ENCODE measurements around the gene PRKD3.

Gene PRKD3

DNA sequence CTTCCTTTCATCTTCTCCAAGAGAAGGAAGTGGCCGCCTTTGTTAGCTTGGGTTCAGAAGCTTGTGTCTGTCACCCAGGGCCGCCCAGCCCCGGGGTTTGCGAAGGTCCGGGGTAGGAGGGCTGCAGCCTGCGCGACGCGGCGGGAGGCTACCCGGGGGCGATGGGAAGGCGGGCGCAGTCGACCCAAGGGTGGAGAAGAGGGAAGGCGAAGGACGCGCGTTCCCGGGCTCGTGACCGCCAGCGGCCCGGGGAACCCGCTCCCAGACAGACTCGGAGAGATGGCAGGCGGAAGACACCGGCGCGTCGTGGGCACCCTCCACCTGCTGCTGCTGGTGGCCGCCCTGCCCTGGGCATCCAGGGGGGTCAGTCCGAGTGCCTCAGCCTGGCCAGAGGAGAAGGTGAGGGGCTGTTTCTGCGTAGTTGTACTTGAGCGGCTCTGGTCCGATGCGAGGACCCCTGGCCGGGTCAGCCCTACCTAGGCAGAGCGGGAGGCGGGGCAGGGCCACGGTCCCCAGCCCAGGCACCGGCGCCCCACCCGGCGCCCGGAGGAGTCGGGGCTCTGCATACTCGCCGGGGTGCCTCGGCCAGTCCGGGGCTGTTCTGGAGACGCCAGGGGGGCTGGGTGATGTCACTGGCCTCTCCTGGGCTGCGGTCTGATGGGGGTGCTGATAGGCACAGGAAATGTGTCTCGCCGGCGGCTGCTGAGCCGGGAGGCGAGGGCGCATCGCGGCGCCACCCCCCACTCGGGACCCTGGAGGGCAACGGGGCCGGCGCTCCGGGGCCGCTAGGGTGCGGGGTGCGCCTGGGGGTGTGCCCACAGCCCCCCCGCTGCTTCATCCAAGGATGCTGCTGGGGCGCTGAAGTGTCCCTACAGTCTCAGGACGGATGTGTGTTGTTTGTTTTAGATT is 20.1 kb upstream of the PRKD3 start, which contains the start of gene QPCT:
TSS of gene QPCT (plus strand) at position 178 of the 909 bp plus-strand sequence. CDS start at position 280, 102 bp downstream.
- Histone ChIP-seq H3K9me3 (ENCODE audit: insufficient read depth, low read length) (no peaks in the 10 kb centered on the region), H3K9ac (ENCODE audit: low read length) (peak within 1 kb of the TSS; percentile 59), H3K9me2 (replicated peaks; ENCODE audit: insufficient read depth, low read length) (no peaks in the 10 kb centered on the region), H3K27me3 (ENCODE audit: low read length) (no peaks in the 10 kb centered on the region), H3K79me2 (ENCODE audit: insufficient read depth, low read length) (no peaks in the 10 kb centered on the region), H3K27ac (ENCODE audit: low read depth, low read length) (no peak within 1 kb of the TSS), H3K4me3 (ENCODE audit: insufficient read depth, low read length, poor library complexity, severe bottlenecking) (peak within 1 kb of the TSS; percentile 54), H4K20me1 (ENCODE audit: low read depth, low read length) (no peaks in the 10 kb centered on the region), H3F3A (ENCODE audit: insufficient read depth) (peaks cover 15% of the 10 kb centered on the region; the same call in 1 of the 2 replicates), H3K4me2 (ENCODE audit: low read depth, low read length, poor library complexity, severe bottlenecking) (peak within 1 kb of the TSS; percentile 91), H3K36me3 (ENCODE audit: low read length) (no peaks in the 10 kb centered on the region), H2AFZ (ENCODE audit: low read depth, low read length, severe bottlenecking) (peak within 1 kb of the TSS; percentile 90)
- TF ChIP-seq, protein P1, sequence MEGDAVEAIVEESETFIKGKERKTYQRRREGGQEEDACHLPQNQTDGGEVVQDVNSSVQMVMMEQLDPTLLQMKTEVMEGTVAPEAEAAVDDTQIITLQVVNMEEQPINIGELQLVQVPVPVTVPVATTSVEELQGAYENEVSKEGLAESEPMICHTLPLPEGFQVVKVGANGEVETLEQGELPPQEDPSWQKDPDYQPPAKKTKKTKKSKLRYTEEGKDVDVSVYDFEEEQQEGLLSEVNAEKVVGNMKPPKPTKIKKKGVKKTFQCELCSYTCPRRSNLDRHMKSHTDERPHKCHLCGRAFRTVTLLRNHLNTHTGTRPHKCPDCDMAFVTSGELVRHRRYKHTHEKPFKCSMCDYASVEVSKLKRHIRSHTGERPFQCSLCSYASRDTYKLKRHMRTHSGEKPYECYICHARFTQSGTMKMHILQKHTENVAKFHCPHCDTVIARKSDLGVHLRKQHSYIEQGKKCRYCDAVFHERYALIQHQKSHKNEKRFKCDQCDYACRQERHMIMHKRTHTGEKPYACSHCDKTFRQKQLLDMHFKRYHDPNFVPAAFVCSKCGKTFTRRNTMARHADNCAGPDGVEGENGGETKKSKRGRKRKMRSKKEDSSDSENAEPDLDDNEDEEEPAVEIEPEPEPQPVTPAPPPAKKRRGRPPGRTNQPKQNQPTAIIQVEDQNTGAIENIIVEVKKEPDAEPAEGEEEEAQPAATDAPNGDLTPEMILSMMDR (IDR thresholded peaks at IDR 0.05; ENCODE audit: insufficient read depth, low read length, poor library complexity, severe bottlenecking): no peak
- no peak for TF ChIP-seq EZH2phosphoT487 (conservative IDR thresholded peaks at IDR 0.05; ENCODE audit: low read length)

- Histone ChIP-seq H4K20me1 (ENCODE audit: low read depth, low read length) (no peaks in the 10 kb centered on the region), H3K4me3 (ENCODE audit: insufficient read depth, low read length, poor library complexity, severe bottlenecking) (no peak overlapping the region), H3K27ac (ENCODE audit: low read depth, low read length) (no peak overlapping the region), H3K4me2 (ENCODE audit: low read depth, low read length, poor library complexity, severe bottlenecking) (peak overlapping the region; percentile 91), H2AFZ (ENCODE audit: low read depth, low read length, severe bottlenecking) (peak overlapping the region; percentile 90), H3F3A (ENCODE audit: insufficient read depth) (peaks cover 15% of the 10 kb centered on the region; the same call in 1 of the 2 replicates), H3K79me2 (ENCODE audit: insufficient read depth, low read length) (no peaks in the 10 kb centered on the region), H3K36me3 (ENCODE audit: low read length) (no peaks in the 10 kb centered on the region), H3K9ac (ENCODE audit: low read length) (0 out of 2 replicates have a peak overlapping the region, but pooled peaks have one; percentile 59), H3K27me3 (ENCODE audit: low read length) (no peaks in the 10 kb centered on the region), H3K9me2 (replicated peaks; ENCODE audit: insufficient read depth, low read length) (no peaks in the 10 kb centered on the region), H3K9me3 (ENCODE audit: insufficient read depth, low read length) (no peaks in the 10 kb centered on the region)
- no peak for TF ChIP-seq EZH2phosphoT487 (conservative IDR thresholded peaks at IDR 0.05; ENCODE audit: low read length)
- TF ChIP-seq, protein P1 (IDR thresholded peaks at IDR 0.05; ENCODE audit: insufficient read depth, low read length, poor library complexity, severe bottlenecking): no peak
Observed at GRCh38 chr2:37343537-37344434, 19.2 kb upstream of the PRKD3 start.

DNA sequence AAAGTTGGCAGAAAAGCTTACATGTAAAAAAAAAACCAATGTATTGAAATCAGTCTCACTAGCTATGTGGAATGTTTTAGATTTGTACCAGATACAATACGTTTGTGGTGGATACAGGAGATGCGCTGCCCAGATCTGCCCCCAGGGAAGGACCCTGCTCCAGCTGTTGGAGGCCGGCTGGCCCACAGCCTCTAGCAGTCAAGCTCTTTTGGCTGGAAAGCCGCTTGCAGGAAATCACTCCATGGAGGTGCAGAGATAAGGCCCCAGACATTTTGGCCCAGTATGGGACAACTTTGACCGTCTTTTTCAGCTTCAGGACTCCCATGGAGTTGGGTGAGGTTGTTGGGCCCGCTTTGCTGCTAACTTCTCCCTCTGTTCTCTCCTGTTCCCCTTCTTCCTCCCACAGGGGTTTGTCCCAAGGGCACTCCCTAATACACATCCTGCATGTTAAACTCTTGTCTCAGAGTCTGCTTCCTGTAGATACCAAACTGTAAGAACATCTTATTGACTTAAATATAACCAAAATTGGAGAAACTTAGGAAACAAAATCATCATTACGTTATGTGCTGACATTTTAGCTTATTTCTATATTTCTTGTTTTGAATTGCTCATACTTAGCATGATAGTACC is 18.1 kb upstream of the PRKD3 start:
- no peak overlapping the region for H3K27ac ChIP-seq (ENCODE audit: low read depth, low read length)

More for the DNA sequence above, 18.1 kb upstream of the PRKD3 start:
- no peaks in the 10 kb centered on the region for H4K20me1 ChIP-seq (ENCODE audit: low read depth, low read length)
- H2AFZ ChIP-seq (ENCODE audit: low read depth, low read length, severe bottlenecking): no peak overlapping the region
- H3K36me3 ChIP-seq (ENCODE audit: low read length): no peaks in the 10 kb centered on the region
- H3K27me3 ChIP-seq (ENCODE audit: low read length): no peaks in the 10 kb centered on the region
- H3K79me2 ChIP-seq (ENCODE audit: insufficient read depth, low read length): no peaks in the 10 kb centered on the region
- H3K9ac ChIP-seq (ENCODE audit: low read length): no peak overlapping the region
- H3K9me3 ChIP-seq (ENCODE audit: insufficient read depth, low read length): no peaks in the 10 kb centered on the region
- TF ChIP-seq, protein P1 (IDR thresholded peaks at IDR 0.05; ENCODE audit: insufficient read depth, low read length, poor library complexity, severe bottlenecking): no peak
- TF ChIP-seq EZH2phosphoT487 (conservative IDR thresholded peaks at IDR 0.05; ENCODE audit: low read length): no peak
- no peak overlapping the region for H3K4me2 ChIP-seq (ENCODE audit: low read depth, low read length, poor library complexity, severe bottlenecking)
- peaks cover 23% of the 10 kb centered on the region; the same call in 1 of the 2 replicates for H3F3A ChIP-seq (ENCODE audit: insufficient read depth)
- no peak overlapping the region for H3K4me3 ChIP-seq (ENCODE audit: insufficient read depth, low read length, poor library complexity, severe bottlenecking)
- no peaks in the 10 kb centered on the region for H3K9me2 ChIP-seq (replicated peaks; ENCODE audit: insufficient read depth, low read length)

Data from SU-DHL-6 (cell line).